BJ (cell line): ENCODE data around the gene ACOX1. TPM values are rescaled to one million over a fixed set of nuclear protein-coding genes. Genes with fewer than 3 reads are reported as not detected.

Experiments used
- CTCF ChIA-PET: fragments of 350-600 bp; formaldehyde crosslinking; extraction: SDS; loops from one replicate; lab custom pipeline; 2021; ENCODE audit warnings: antibody characterized with exemption, inconsistent platforms; lab: Yijun Ruan, JAX
- POLR2A ChIA-PET: fragments of 300-600 bp; sonication (Branson Sonifier 250); formaldehyde crosslinking; extraction: SDS; loops from one replicate; lab custom pipeline; 2021; ENCODE audit warnings: antibody characterized with exemption; lab: Charles Lee
- DNase-seq: peaks from one replicate; pipeline ENCODE4 v3.0.0-alpha.2; 2011; ENCODE audit warnings: low read depth
- H3K27me3 ChIP-seq: 2 replicates; pipeline ENCODE4 v1.6.0; 2011; ENCODE audit warnings: low read length; ENCODE audit not compliant: control insufficient read depth, insufficient read depth
- H3K36me3 ChIP-seq: 2 replicates; pipeline ENCODE4 v1.5.1; 2011; ENCODE audit warnings: low read length; ENCODE audit not compliant: control insufficient read depth, insufficient read depth
- H3K4me3 ChIP-seq: 2 replicates; pipeline ENCODE4 v1.5.1; 2011; ENCODE audit warnings: low read depth, mild to moderate bottlenecking, control low read depth, low read length
- CTCF ChIP-seq: IDR thresholded peaks from 2 replicates; pipeline ENCODE4 v1.5.1; 2011; ENCODE audit warnings: low read depth, mild to moderate bottlenecking, control low read depth, inconsistent platforms, low read length, moderate library complexity; ENCODE audit not compliant: insufficient read depth
- polyA plus RNA-seq: library from polyadenylated mRNA; depleted of rRNA; stranded (reverse); fragments of >200 nt; gene quantifications from 2 replicates; pipeline ENCODE4 v1.2.3, GENCODE V29; 2011

Gene ACOX1
- polyA plus RNA-seq, 1 experiment = 33.6 TPM

GRCh38 chr17:75987041-75987440 is 8.1 kb upstream of the ACOX1 start:
- Histone ChIP-seq H3K27me3 (no peaks in the 10 kb centered on the region), H3K36me3 (peaks cover 5% of the 10 kb centered on the region), H3K4me3 (no peak overlapping the region)
- ChIA-PET POLR2A (no interaction called here), CTCF (no interaction called here)
- no peak for TF ChIP-seq CTCF
- DNase-seq = no peak

GRCh38 chr17:75985986-75986385 is 7.0 kb upstream of the ACOX1 start:
- Histone ChIP-seq H3K4me3 (no peak overlapping the region), H3K36me3 (no peaks in the 10 kb centered on the region; the same call in none of the 2 replicates), H3K27me3 (no peaks in the 10 kb centered on the region)
- ChIA-PET POLR2A (no interaction called here), CTCF (no interaction called here)
- DNase-seq = no peak
- TF ChIP-seq CTCF = no peak

GRCh38 chr17:75983501-75984181 is 4.7 kb upstream of the ACOX1 start:
- no peak for DNase-seq
- H3K36me3 ChIP-seq = no peaks in the 10 kb centered on the region; the same call in none of the 2 replicates
- no peak overlapping the region for H3K4me3 ChIP-seq
- TF ChIP-seq CTCF = no peak
- no peaks in the 10 kb centered on the region for H3K27me3 ChIP-seq
- ChIA-PET CTCF (interaction anchor here (0.8 to 2.5 kb wide), 5 partner anchors 9 to 79 kb away, joined by 3 to 11 read pairs (median 3); partner anchors contain the start of genes CDK3 and MRPL38), POLR2A (interaction anchor here (0.5 kb wide), 1 partner anchor 22 kb away, joined by 4 read pairs; no protein-coding TSS in a partner anchor)

GRCh38 chr17:75981019-75981615 is 2.2 kb upstream of the ACOX1 start:
- ChIA-PET CTCF (interaction anchor here (1.1 to 1.5 kb wide), 3 partner anchors 23 to 76 kb away, joined by 4 to 7 read pairs (median 4); partner anchors contain the start of gene MRPL38), POLR2A (no interaction called here)
- no peak for TF ChIP-seq CTCF
- no peak overlapping the region for H3K4me3 ChIP-seq
- H3K27me3 ChIP-seq = no peaks in the 10 kb centered on the region
- no peaks in the 10 kb centered on the region; the same call in 1 of the 2 replicates for H3K36me3 ChIP-seq
- DNase-seq = no peak
